NCI-H1105 (cell line): ENCODE measurements around the gene PHLPP2.
"Not testable (repeated sequence)": the region's sequence is repeated elsewhere in the genome, so short reads cannot be mapped to it uniquely, and the experiment has no call there.

Experiments
- DNase-seq: peaks from one replicate; lab custom pipeline; 2025; lab: John Stamatoyannopoulos, UW

Gene PHLPP2

GRCh38 chr16:71622088-71622487 is 102.4 kb downstream of the PHLPP2 start:
- DNase-seq = no peak

- no peak for DNase-seq
Observed at GRCh38 chr16:71618429-71618828, 106.1 kb downstream of the PHLPP2 start.

- DNase-seq = not testable (repeated sequence)
Observed at GRCh38 chr16:71614956-71615355, 109.5 kb downstream of the PHLPP2 start.

- peak; percentile 64 for DNase-seq
Observed at GRCh38 chr16:71610936-71611871, 113.3 kb downstream of the PHLPP2 start.

GRCh38 chr16:71610447-71610846 is 114.1 kb downstream of the PHLPP2 start:
- DNase-seq = no peak

GRCh38 chr16:71609066-71609465 is 115.4 kb downstream of the PHLPP2 start:
- no peak for DNase-seq

GRCh38 chr16:71600822-71601221 is 123.7 kb downstream of the PHLPP2 start:
- DNase-seq = no peak

- DNase-seq = not testable (repeated sequence)
Observed at GRCh38 chr16:71598426-71598825, 126.1 kb downstream of the PHLPP2 start.

- not testable (repeated sequence) for DNase-seq
Observed at GRCh38 chr16:71595340-71595826, 129.1 kb downstream of the PHLPP2 start.
